Fibroblast of villous mesenchyme (primary cell): Measurements from ENCODE around the gene INHA. TPM values are rescaled to one million over a fixed set of nuclear protein-coding genes. Genes with fewer than 3 reads are reported as not detected.

ENCODE experiments used
- DNase-seq: peaks from one replicate; pipeline ENCODE4 v3.0.0-alpha.2; 2010; ENCODE audit warnings: low read depth
- H3K4me3 ChIP-seq: 2 replicates; pipeline ENCODE4 v1.5.1; 2011; ENCODE audit warnings: low read depth, mild to moderate bottlenecking, low read length
- total RNA-seq: library from RNA; depleted of rRNA; stranded (reverse); fragments of >200 nt; gene quantifications from 2 replicates; pipeline ENCODE4 v1.2.3, GENCODE V29; 2012
- TF ChIP-seq, protein P1 (sequence below): IDR thresholded peaks from 2 replicates; pipeline ENCODE4 v1.5.1; 2012; ENCODE audit warnings: low read depth, mild to moderate bottlenecking, low read length; ENCODE audit not compliant: insufficient read depth

INHA gene
- total RNA-seq, 1 donor: 0.43 TPM

DNA sequence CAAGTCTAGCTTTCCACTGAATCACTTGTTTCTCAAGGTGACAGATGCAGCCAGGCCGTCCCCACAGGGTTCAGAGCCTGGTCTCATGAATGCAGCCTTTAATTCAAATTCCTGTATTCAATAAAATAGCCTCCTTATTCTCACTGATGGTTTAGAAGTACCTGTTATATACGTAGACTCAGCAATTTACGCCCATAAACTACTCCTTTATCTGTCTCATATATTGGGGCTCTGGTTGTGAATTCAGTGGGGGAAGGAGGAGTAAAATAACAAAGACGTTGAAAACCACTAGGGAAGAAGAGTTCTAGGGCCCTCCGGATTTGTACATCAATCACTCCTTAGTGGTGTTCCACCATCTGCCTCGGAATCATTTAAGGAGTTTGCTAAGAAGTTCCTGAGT lies 2.5 kb upstream of the INHA start:
- TF ChIP-seq, protein P1, sequence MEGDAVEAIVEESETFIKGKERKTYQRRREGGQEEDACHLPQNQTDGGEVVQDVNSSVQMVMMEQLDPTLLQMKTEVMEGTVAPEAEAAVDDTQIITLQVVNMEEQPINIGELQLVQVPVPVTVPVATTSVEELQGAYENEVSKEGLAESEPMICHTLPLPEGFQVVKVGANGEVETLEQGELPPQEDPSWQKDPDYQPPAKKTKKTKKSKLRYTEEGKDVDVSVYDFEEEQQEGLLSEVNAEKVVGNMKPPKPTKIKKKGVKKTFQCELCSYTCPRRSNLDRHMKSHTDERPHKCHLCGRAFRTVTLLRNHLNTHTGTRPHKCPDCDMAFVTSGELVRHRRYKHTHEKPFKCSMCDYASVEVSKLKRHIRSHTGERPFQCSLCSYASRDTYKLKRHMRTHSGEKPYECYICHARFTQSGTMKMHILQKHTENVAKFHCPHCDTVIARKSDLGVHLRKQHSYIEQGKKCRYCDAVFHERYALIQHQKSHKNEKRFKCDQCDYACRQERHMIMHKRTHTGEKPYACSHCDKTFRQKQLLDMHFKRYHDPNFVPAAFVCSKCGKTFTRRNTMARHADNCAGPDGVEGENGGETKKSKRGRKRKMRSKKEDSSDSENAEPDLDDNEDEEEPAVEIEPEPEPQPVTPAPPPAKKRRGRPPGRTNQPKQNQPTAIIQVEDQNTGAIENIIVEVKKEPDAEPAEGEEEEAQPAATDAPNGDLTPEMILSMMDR: no peak
- DNase-seq: no peak
- H3K4me3 ChIP-seq: peak overlapping the region; percentile 69

DNA sequence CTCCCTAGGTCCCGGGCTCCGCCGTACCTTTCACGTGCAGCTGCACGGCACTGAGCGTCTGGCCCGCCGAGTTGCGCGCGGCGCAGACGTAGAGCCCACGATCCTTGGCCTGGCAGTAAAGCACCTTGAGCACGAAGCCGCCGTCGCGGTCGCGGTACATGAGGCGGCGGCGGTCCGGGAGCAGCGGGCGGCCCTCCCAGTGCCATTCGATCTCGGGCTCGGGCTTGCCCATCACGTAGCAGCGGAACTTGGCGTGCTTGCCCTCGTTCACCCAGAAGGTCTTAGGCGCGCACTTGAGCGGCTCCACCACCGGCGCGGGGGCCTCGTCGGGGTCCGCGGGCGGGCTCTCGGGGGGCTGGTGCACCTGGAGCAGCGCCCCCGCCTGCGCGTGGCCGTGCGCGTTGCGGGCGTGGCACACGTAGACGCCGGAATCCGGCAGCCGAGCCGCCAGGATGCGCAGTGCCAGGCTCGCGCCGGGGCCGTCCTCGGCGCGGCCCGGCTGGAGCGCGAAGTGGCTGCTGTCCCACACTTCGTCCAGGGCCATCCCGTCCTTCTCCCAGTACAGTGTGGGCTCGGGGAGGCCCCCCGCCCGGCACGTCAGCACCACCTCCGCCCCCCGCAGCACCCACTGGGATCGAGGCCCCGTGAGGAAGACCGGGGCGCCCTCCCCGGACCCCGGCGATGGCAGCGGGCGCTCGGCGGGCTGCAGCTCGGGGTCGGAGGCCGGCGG lies 1.8 kb upstream of the INHA start:
- TF ChIP-seq, protein P1: no peak
- DNase-seq: peak; percentile 42
- peak overlapping the region; percentile 69 for H3K4me3 ChIP-seq

DNA sequence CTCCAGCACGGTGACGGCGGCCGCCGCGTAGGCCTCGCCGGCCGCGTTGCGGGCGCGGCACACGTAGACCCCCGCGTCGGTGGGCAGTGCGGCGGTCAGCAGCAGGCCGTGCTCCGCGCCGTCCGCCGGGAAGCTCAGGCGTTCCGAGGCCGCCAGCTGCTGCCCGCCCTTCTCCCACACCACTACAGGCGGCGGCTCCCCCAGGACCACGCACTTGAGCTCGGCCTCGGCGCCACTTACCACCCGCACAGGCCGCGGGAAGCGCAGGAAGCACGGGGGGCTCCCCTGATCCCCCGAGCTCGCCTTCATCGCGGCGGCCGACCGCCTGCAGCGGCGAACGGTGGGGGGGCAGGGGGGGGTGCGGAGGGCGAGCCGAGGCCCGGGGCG lies 1.2 kb upstream of the INHA start:
- DNase-seq: peak; percentile 33
- TF ChIP-seq, protein P1: no peak
- H3K4me3 ChIP-seq: peak overlapping the region; percentile 69

DNA sequence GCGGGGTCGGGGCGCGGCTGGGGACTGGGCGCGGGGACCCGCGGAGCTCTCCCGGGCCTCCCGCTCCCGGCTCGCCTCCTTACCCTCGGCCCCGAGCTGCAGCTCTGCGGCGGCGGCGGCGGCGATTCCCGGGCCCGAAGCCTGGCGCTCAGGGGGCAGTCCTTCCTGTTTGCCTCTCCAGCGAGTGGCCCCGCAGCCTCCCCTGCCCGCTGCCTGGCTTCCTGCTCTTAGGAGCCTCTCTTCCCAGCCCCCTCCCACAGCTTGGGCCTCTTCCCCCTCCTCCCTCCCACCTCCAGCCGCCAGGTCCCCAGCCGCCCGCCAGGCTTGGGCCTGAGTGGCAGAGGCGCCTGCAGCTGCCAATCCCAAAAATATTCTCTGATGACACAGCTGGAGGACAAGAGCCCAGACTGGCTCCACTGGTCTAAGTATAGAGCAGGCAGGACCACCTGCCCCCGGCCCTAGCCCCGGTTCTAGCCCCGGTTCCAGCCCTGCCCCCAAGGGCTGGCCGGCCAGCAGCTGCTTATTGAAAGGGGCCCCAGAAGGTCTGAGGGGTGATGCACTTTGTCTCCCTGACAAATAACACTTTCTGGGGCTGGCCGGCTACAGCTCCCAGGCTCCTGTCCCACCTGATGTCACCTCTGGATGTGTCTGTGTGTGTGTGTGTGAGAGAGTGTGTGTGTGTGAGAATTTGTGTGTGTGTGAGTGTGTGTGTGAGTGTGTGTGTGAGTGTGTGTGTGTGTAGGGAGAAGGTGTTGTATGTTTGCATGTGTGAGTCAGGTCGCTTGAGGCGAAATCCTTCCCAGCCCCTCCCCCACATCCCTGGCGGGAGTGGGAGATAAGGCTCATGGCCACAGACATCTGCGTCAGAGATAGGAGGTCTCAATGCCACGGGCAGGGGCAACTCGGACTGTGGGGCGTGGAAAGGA lies 536 bp upstream of the INHA start, which contains the start of gene OBSL1:
Gene OBSL1, minus strand, starts transcription at position 229 of the 926 bp plus-strand sequence. CDS start 307 bp downstream, outside the sequence.
- peak; percentile 85 for DNase-seq
- peak within 1 kb of the TSS; percentile 69 for H3K4me3 ChIP-seq
- TF ChIP-seq, protein P1: no peak

DNA sequence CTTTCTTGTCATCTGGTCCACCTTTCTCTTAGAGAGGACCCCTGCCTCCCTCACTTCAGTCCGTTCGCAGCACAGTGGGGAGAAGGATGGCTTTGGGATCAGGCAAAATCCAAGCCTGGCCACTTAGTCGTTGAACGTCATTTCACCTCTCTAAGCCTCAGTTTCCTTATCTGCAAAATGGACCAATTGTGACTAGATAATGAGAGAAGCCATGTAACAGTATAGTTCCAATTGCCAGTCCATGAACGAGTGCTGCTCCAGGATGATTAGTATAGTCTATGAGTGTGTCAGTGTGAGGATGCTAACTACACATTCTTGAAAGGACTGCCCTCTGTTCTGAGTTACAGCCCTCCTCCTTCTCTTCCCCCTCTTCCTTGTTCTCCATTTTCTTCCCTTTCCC lies 1.1 kb downstream of the INHA start:
- DNase-seq: no peak
- no peak overlapping the region for H3K4me3 ChIP-seq
- TF ChIP-seq, protein P1: no peak

DNA sequence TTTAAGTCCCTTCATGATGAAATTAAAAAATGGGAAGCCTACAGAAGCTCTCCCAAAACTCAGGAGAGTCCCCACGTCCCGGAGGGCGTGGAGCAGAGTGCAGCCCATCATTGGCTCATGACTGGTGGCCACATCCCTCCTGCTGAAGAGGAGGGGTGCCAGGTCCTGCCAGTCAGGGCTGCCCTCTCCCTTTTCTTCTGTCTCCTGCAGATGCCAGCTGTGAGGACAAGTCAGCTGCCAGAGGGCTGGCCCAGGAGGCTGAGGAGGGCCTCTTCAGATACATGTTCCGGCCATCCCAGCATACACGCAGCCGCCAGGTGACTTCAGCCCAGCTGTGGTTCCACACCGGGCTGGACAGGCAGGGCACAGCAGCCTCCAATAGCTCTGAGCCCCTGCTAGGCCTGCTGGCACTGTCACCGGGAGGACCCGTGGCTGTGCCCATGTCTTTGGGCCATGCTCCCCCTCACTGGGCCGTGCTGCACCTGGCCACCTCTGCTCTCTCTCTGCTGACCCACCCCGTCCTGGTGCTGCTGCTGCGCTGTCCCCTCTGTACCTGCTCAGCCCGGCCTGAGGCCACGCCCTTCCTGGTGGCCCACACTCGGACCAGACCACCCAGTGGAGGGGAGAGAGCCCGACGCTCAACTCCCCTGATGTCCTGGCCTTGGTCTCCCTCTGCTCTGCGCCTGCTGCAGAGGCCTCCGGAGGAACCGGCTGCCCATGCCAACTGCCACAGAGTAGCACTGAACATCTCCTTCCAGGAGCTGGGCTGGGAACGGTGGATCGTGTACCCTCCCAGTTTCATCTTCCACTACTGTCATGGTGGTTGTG lies 2.6 kb downstream of the INHA start:
- DNase-seq: no peak
- TF ChIP-seq, protein P1: no peak

More for the DNA sequence above, 2.6 kb downstream of the INHA start:
- no peak overlapping the region for H3K4me3 ChIP-seq
